NCI-H510A treated with DMSO at 0.1 percent for 48 hours (cell line): ENCODE measurements around the gene PAX7.
"Not testable (repeated sequence)": the region's sequence is repeated elsewhere in the genome, so short reads cannot be mapped to it uniquely, and the experiment has no call there.

ENCODE experiments used
- DNase-seq: peaks from one replicate; lab custom pipeline; 2025; lab: John Stamatoyannopoulos, UW

PAX7 gene

DNA sequence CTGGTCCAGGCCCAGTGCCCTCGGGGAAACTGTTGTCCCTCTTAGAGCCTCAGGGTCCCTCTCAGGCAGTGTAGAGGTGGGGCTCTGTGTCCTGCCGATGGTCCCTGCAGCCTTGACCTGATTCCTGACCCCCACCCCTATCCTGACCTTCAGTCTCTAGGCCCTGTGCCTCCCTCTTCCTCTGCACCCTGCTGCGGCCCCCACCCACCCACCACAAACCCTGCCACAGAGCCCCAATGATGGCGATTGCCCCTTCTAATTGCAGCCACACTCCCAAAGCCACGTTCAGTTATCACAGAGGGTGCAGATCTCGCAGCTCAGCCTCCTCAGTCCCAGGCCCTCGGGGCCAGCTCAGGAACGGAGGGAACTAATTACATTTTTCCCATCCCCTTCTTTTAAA is 99.7 kb downstream of the PAX7 start:
- DNase-seq, result no peak

DNA sequence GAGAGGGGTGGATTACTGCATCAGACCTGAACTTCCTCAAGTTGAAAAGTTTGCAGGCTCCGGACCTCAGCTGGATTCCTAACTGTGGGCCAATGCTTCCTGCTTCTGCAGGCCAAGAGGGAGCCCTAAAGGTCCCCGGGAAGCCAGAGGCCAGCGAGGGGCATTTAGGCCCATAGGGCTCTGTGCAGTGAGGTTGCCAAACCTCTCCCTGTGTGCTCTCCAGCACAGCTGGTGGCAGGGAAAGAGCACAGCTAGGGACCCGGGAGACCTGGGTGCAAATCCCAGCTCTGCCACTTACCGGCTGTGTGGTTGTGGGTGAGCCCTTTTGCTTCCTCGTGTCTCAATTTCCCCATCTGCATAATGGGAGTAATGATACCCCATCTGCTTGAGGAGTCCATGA is 100.5 kb downstream of the PAX7 start:
- no peak for DNase-seq

DNA sequence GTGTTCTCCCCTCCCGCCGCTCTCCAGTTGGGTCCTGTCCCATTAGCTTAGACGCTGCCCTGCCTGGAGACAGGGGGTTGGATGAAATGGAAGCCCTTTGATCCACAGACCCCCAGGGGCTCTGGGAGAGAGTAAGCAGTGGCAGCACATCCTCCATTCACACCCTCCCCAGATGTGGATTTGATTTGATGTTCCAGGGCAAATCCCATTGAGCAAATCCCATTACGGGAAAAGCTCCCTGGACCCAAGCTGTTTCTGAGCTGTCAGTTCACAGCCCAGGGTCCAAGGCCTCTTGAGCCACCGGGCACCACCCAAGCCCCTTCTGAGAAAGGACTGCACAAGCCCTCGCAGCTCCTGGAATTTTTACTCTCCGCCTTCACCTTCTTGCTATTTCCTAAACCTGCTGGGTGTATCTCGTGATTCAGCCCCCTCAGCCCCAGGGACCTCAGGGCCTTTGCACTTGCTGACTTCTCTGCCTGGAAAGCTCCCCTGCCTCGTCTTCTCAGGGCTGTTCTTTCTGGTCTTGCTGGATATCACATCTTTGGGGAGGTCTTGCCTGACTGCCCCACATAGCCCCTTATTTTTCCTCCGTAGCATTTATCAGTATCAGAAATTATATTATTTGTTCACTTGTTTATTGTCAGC is 101.1 kb downstream of the PAX7 start:
- no peak for DNase-seq

DNA sequence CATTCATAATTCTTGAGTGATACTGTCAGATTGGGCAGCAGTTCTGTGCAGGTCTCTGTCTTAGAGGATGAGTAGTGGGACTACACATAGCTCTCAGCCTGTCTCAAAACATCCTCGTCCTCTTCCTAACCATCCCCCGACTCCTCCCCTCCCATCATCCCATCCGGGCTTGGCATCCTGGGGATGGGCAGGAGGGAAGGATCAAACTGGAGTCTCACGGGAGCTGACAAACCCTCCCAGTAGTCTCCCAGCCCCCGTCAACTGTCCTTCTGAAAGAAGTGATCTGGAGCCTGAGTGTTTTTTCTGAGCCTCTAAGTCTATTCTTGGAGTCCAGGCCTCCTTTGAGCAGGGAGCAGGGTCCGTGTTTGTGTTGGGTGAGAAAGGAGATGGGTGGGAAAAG is 102.0 kb downstream of the PAX7 start:
- DNase-seq, result no peak

DNA sequence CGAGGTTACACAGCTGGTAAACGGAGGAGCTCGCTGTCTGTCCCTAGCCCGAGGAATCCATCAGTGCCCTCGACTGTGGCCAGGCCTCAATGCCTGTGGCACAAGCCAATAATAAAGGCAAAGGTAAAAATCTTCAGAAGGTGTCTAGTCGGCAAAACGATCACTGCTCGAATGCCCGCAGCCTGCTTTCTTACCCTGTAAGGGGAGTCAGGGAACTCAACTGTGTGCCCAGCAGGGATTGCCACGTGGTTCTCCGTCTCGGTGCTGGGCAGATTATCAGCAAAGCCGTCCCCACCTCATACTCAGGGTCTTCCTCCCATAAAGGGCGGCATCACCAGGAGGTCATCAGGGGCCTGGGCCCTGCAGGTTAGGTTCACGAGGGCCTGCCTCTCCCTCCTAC is 103.4 kb downstream of the PAX7 start:
- DNase-seq, result no peak

DNA sequence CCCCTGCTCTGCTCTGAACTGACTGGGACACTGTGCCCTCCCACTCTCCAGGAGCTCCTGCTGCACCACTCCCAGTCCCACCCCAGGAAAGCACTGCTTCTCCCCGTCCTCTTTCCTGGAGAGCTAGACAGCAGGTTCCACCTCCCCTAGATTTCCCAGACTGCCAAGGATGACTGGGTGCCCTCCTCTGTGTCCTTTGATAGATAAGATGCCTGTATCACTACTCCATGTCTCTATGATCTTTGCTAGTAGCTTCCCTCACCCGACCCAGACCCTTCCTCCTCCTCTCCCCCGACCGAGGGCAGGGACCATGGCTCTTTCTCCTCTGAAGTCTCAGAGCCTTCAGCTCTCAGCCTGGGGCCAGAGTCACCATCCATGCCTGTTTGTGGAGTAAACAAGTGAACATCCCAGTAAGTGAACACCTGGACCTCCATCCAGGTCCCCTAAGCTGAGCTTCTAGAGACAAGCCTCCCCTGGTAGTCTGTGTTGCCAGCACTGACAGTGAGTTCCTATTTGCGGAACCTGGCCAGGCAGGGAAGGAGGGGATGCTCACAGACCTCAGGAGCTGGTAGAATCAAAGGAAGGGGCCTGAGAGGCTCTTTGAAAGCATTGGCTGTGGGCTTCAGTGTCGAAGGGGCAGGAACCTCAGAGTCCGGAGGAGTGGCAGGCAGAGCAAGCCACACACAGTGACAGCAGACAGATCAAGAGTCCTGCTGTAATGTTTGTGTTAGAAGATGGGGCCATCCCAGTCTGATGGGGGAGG is 104.0 kb downstream of the PAX7 start:
- no peak for DNase-seq

DNA sequence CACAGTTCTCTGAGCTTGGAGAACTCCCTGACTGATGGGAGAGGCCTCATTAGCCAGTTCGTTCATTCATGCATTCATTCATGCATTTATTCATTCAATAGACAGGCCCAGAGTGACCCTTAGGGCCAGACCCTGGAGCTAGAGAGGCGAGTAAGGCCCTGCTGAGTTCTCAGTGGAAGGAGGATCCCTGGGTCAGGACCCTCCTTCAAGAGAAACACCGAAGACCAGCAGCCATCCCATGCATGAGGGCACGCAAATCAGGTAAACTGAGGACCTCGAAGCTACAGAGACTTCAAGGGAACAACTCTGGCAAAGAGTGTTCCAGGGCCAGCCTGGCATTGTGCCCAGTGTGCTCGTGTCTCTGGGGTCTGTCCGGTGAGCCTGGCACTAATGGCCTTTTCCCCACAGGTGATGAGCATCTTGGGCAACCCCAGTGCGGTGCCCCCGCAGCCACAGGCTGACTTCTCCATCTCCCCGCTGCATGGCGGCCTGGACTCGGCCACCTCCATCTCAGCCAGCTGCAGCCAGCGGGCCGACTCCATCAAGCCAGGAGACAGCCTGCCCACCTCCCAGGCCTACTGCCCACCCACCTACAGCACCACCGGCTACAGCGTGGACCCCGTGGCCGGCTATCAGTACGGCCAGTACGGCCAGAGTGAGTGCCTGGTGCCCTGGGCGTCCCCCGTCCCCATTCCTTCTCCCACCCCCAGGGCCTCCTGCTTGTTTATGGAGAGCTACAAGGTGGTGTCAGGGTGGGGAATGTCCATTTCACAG is 104.8 kb downstream of the PAX7 start:
- DNase-seq, result no peak

DNA sequence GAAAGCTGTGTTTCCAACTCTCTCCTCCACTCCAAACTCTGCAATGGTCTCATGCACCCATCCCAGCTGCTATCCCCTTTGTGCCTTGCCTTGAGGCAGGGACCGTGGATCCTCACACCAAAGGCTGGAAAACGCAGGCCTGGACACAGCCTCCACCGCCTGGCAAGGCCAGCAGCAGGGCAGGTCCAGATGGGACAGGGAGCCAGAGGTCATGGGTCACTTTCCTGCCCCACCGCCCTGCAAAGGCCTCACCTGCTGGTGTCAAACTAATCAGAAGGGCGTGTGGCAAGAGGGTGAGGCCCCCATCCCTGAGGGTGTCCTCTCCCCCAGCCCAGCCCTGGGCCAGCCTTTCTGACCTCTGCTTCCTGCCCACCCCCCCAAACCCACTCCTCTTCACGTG is 106.3 kb downstream of the PAX7 start:
- DNase-seq, result no peak

DNA sequence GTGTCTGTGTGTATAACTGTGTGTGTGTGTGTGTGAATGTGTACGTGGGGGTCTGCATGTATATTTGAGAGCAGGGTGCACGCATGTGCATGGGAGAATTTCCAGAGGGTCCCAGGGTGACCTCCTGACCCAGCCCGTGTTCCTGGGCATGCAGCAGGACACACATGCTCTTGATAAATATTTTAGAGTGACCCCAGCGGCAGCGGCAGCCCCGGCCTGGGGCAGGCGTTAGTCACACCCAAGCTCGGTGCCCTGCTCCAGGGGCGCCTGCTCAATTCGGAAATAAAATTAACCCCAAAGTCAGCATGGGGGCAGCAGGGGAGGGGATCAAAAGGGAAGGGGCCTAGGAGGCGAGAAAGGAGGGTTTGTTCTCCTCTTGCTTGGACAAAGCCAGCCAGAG is 107.5 kb downstream of the PAX7 start:
- no peak for DNase-seq

GRCh38 chr1:18738617-18739016 is 108.0 kb downstream of the PAX7 start:
- no peak for DNase-seq

GRCh38 chr1:18739408-18739807 is 108.8 kb downstream of the PAX7 start:
- DNase-seq, result no peak

- DNase-seq, result no peak
Observed at GRCh38 chr1:18739897-18740296, 109.3 kb downstream of the PAX7 start.

DNA sequence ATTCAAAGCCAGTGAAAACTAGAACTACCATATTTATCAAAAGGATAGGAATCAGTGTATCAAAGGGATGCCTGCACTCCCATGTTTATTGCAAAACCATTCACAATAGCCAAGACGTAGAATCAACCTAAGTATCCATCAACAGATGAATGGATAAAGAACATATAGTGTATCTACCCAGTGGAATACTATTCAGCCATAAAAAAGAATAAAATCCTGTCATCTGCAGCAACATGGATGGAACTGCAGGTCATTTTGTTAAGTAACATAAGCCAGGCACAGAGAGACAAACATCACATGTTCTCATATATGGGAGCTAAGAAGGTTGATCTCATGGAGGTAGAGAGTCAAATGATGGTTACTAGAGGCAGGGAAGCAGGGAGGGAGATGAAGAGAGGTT is 110.0 kb downstream of the PAX7 start:
- no peak for DNase-seq

DNA sequence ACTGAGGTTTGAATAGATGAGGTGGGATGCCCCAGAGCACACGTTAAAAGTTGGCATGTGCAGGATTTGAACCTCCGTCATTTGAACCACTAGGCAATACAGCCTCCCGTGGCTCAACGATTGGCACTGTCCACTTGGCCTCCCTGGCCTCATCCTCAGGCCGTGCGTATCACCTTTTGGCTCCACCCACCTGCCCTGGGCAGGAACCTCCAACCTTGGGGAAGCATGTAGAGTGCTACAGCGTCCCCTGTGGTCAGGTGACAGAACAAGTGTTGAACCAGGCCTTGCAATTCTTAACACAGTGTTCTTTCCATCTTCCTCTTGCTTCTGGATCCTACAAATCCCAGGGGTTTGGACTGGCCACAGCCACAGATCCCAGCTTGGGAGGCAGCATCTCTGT is 112.6 kb downstream of the PAX7 start:
- no peak for DNase-seq

DNA sequence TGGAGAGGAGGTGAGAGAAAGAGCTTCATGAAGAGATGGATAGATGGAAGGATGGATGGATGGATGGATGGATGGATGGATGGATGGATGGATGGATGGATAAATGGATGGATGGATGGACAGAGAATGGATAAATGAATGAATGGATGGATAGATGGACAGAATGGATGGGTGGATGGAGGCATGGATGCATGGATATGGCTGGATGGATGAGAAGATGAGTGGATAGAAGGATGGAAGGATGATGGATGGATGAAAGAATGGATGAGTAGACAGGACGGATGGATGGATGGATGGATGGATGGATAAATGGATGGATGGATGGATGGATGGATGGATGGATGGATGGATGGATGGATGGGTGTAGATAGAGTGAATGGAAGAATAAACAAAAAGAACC is 113.7 kb downstream of the PAX7 start:
- not testable (repeated sequence) for DNase-seq

DNA sequence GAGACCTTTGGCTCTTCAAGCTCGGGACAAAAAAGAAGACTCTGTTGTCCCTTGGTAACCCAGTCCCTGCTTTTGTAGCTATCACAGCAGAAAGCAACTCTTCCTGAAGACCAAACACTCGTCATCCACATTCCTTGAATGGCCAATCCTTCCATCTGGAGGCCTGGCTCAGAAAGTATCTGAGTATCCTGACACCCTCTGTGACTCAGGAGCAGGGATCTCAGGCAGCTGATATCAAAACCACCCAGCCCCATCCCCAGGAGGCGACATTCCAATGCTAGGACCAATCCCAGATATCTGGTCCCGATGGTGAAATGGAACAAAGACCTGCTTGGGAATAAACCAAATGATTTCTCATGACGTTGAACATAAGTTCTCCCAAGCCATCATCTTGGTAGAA is 116.3 kb downstream of the PAX7 start:
- DNase-seq, result no peak

- no peak for DNase-seq
Observed at GRCh38 chr1:18747671-18748070, 117.0 kb downstream of the PAX7 start.

DNA sequence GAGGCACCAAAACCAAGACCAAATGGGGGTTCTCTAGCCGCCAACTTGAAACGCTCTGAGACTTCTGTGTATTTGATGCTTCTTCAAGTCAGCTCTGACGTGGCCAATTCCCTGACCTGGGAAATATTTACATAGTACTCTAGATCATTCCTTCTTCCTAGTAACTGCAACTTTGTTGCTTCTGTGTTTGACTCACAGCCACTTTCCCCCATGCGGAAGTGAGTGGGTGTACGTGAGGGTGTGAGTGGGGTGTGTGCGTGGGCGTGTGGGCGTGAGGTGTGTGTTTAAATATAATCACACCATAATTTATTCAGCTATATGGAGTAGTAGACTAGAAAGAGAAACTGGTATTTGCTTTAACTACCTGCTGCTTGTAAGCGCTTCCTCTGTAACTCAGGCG is 117.8 kb downstream of the PAX7 start:
- DNase-seq, result no peak

DNA sequence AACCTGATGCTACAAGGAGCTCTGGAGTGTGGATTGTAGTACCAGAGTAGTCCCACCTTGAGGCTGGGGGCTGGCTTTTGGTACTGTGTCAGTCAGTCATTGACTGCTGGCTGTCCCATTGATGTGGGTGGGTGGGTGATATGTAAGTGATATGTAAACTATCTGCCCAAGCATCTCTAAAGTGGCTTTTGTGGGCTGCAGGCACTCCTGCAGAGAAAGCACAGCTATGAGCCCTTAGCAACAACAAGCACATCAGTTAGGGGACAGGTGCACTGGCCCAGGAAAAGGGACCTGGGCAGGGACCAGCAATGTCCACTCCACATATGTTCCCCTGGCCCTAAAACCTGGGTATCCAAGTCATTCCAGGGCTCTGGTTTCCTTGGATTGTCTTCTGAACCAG is 118.9 kb downstream of the PAX7 start:
- no peak for DNase-seq

- DNase-seq, result no peak
Observed at GRCh38 chr1:18750600-18750999, 120.0 kb downstream of the PAX7 start.

DNA sequence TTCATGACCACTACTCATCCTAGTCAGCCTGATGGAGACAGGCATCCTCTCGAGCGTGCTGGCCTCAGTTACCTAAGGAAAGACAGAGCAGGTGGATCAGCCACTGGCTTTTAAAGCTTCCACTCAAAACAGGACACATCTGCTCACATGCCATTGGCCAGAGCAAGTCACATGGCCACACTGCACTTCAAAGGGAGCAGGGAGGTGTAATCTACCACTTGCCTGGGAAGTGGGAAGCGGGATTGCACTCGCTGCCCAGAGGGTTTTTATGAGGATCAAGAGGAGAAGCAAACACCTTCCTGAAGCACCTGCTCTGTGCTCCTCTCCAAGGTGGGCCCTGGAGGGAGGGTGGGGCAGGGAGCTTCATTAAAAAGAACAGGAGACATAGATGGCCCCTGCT is 120.8 kb downstream of the PAX7 start:
- DNase-seq, result peak; percentile 1

- DNase-seq, result no peak
Observed at GRCh38 chr1:18752409-18752808, 121.8 kb downstream of the PAX7 start.

DNA sequence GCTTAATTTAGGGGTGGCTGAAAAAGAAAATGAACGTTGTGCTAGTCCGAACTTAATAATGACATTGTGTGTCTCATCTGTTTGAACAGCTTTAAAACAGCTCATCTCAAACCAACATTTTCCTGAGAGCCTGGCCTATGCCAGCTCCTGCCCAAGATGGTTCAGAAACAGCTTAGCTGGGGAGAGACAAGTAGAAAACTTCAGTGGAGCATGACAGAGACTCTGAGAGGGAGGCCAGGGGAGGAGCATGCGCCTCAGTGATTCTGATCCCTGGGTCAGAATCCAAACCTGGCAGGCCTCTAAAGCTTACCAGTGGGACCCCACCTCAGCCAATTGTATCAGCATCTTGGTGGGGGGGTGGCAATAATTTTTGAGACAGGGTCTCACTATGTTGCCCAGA is 129.5 kb downstream of the PAX7 start:
- no peak for DNase-seq
